Epidermal melanocyte (primary cell): ENCODE measurements around the gene SNTB2.

ENCODE experiments used
- DNase-seq: peaks from one replicate; pipeline ENCODE4 v3.0.0; 2011; ENCODE audit warnings: low spot score; ENCODE audit not compliant: insufficient read length

Gene SNTB2

GRCh38 chr16:69318177-69318910 is 131.4 kb downstream of the SNTB2 start:
- DNase-seq = no peak

DNA sequence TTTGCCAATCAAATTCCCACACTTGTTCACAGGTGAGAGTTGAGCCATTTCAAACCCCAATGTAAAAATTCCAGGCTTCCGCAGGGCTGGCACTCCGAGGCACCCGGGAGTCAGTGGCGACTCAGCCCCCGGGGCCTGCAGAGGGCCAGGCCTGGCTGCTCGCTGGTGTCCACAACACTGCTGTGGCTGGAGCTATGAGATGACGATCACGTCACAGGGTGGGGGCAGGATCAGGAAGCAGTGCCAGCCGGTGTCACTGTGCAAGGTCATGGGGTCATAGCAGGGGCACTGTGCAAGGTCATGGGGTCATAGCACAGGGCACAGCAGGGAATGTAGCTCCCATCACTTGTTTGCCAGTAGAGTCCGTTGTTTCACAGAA is 131.9 kb downstream of the SNTB2 start:
- DNase-seq = no peak

DNA sequence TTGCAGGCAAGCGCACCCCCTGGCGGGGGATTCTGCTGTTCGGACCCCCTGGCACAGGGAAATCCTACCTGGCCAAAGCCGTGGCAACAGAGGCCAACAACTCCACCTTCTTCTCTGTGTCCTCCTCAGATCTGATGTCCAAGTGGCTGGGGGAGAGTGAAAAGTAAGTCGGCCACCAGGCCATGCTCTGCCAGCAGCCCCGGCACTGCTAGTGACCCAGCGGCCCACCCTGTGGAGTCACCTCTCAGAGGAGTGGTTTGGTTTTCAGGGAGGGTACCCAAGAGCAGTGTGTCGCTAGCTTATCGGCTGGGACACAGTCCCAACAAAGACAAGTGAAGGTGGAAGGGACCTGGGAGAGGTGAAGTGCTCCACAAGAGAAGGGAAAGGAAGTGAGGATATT is 132.4 kb downstream of the SNTB2 start:
- DNase-seq = no peak

- DNase-seq = no peak
These were observed 133.1 kb downstream of the SNTB2 start for GRCh38 chr16:69319826-69320739.

DNA sequence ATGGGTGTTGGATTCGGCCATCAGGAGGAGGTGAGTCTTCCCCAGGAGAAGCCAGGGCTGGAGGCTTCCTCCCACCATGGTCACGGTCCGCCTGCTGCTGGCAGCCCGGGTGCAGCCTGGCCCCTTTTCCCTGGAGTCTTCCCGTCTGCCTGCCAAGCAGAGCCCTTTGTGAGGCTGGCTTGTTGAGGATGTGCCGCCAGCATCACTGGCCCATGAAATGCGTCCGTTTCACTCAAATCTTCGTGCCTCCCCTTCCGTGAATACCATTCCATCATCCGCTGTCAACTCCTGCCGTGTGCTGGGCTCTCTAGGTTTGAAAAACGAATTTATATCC is 133.7 kb downstream of the SNTB2 start:
- DNase-seq = no peak

DNA sequence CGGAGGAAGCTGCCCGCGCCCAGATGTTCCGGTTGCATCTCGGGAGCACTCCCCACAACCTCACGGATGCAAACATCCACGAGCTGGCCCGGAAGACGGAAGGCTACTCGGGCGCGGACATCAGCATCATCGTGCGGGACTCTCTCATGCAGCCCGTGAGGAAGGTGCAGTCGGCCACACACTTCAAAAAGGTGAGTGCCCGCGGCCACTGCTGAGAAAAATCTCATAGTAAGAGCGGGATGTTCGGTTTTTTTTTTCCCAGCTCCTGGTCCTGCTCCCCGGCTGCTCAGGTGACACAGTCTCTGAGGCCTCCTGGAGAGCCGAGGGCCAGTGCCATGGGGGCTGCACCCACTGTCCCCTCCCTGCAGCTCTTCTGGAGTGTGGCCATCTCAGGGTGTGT is 134.1 kb downstream of the SNTB2 start:
- no peak for DNase-seq

- DNase-seq = no peak
These were observed 135.4 kb downstream of the SNTB2 start for GRCh38 chr16:69322343-69322742.

DNA sequence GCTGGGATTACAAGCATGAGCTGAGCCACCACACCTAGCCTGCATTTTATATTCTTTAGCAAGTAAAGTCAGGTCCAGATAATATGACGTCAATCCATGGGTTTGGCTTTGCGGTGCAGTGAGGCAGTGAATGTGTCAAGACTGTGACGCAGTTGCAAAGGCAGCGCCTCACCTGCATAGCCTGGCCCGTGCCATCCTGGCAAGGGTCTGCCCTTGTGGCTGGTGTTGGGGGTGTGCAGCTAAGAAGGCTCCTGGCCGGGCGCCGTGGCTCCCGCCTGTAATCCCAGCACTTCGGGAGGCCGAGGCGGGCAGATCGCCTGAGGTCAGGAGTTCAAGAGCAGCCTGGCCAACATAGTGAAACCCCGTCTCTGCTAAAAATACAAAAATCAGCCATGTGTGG is 136.5 kb downstream of the SNTB2 start:
- no peak for DNase-seq

- no peak for DNase-seq
These were observed 137.1 kb downstream of the SNTB2 start for GRCh38 chr16:69324013-69324531.

- no peak for DNase-seq
These were observed 137.8 kb downstream of the SNTB2 start for GRCh38 chr16:69324585-69325253.

- no peak for DNase-seq
These were observed 138.8 kb downstream of the SNTB2 start for GRCh38 chr16:69325784-69326171.

- DNase-seq = no peak
These were observed 139.4 kb downstream of the SNTB2 start for GRCh38 chr16:69326172-69326873.

DNA sequence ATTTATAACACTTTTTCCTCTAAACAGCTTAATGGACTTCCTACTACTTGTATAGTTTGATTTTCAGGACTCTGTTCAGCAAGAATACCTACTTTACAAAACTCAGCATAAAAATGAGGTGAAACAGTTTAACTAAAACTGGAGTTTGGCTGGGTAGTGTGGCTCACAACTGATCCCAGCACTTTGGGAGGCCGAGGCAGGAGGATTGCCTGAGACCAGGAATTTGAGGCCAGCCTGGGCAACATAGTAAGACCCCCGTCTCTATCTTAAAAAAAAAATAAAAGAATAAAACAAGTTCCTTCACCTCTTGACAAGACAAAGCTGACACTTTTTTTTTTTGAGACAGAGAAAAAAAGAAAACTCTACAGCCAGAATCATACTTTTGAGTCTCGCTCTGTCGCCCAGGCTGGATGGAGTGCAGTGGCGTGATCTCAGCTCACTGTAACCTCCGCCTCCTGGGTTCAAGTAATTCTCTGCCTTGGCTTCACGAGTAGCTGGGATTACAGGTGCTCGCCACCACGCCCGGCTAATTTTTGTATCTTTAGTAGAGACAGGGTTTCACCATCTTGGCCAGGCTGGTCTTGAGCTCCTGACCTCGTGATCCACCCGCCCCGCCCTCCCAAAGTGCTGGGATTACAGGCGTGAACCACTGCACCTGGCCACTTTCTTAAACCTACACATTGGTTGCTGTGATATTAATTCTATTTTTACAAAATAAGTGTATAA is 140.8 kb downstream of the SNTB2 start:
- DNase-seq = no peak

- DNase-seq = no peak
These were observed 141.9 kb downstream of the SNTB2 start for GRCh38 chr16:69328854-69329316.

- DNase-seq = no peak
These were observed 142.7 kb downstream of the SNTB2 start for GRCh38 chr16:69329369-69330285.

DNA sequence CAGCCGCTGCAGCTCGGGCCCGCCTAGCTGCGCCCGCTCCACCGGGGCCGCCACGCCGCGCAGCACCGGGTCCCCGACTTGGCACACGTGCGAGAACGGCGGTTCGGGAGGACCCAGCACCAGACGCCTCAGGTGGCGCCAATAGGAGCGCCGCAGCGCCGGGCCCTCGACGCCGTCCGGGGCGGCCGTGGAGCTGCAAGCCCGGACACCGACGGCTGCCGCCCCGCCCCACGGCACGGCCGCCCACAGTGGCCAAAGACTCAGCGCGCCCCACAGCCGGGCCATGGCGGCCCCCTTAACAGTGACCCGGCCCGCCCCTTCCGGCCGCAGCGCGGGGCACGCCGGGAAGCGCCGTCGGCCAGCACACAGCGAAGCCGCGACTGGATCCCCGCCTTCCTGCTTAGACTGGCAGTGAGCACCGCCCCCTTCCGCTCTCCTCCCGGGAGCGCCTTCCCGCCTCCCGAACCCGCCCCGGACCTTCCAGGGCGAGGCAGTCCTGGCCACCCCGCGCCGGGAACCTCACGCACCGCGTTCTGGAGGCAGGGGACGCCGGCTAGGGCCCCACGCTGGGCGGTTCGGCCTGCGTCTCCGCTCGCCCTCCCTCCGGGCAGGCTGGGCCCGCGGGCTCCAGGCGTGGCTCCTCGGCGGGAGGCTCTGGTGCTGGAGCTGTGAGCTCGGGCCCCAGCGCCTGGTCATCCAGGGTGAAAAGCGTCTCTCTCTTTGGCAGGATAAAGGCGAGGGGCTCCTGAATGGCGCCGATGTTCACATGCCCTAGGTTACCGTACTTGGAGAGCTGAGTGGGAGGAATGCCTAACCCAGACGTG is 143.5 kb downstream of the SNTB2 start, which contains the start of gene PDF:
TSS of gene PDF (minus strand) at position 303 of the 824 bp plus-strand sequence. CDS start at position 285, 18 bp downstream.
- DNase-seq = peak; percentile 89

GRCh38 chr16:69334696-69335095 is 147.7 kb downstream of the SNTB2 start:
- no peak for DNase-seq

DNA sequence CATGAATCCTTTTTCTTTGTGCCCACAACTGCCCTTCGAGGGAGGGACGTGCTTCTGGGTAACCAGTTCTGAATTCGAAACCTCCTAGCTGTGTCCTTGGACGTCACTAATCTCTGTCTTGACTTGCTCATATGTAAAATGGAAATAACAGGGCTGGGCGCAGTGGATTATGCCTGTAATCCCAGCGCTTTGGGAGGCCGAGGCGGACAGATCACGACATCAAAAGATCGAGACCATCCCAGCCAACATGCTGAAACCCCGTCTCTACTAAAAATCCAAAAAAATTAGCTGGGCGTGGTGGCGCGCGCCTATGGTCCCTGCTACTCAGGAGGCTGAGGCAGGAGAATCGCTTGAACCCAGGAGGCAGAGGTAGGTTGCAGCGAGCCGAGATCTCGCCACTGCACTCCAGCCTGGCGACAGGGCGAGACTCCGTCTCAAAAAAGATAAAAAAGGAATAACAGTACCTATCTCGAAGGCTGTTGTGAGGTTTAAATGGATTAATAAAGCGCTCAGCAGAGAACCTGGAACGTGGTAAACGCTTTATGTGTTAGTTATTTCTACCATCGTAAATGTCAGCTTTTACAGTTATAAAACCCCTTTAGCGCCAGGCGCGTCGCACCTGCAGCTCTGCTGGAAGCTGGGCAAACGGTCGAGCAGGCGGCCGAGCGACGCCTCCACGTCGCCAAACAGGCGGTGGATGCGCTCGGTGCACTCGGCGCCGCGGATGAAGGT is 151.8 kb downstream of the SNTB2 start:
- DNase-seq = no peak
